ENCODE results near the gene IL17RC.

GRCh38 chr3:9903904-9904303, 13.0 kb upstream of the IL17RC start:
- TF ChIP-seq YY1 (IDR thresholded peaks at IDR 0.05; ENCODE audit: insufficient read depth, insufficient read length) (no peak), ZNF274 (IDR thresholded peaks at IDR 0.05; ENCODE audit: low read depth, low read length) (no peak)
